Astrocyte (in vitro differentiated cells and primary cell): ENCODE data around the gene MAPRE2. TPM values are rescaled to one million over a fixed set of nuclear protein-coding genes. Genes with fewer than 3 reads are reported as not detected.

ENCODE experiments used
- DNase-seq: peaks from one replicate; pipeline ENCODE4 v3.0.0-alpha.2; 2010; ENCODE audit warnings: low read depth
- FAIRE-seq: peaks from 2 replicates; lab custom pipeline; 2011; peaks lifted over from hg19 to GRCh38; lab: Jason Lieb, UNC
- H2AFZ ChIP-seq: 2 replicates; pipeline ENCODE4 v1.6.0; 2012; ENCODE audit warnings: low read depth, low read length, inconsistent platforms
- H3K27ac ChIP-seq: 2 replicates; pipeline ENCODE4 v1.5.1; 2011; ENCODE audit warnings: low read depth, low read length, inconsistent platforms
- H3K27me3 ChIP-seq: 2 replicates; pipeline ENCODE4 v1.6.0; 2011; ENCODE audit warnings: low read length, inconsistent platforms; ENCODE audit not compliant: insufficient read depth
- H3K36me3 ChIP-seq: 2 replicates; pipeline ENCODE4 v1.5.1; 2011; ENCODE audit warnings: low read length, inconsistent platforms; ENCODE audit not compliant: insufficient read depth
- H3K4me1 ChIP-seq: 2 replicates; pipeline ENCODE4 v1.5.1; 2011; ENCODE audit warnings: low read length, inconsistent platforms; ENCODE audit not compliant: insufficient read depth
- H3K4me2 ChIP-seq: 2 replicates; pipeline ENCODE4 v1.6.0; 2012; ENCODE audit warnings: low read length, inconsistent platforms
- H3K4me3 ChIP-seq: 2 replicates; pipeline ENCODE4 v1.5.1; 2011; ENCODE audit warnings: low read depth, mild to moderate bottlenecking, low read length, inconsistent platforms; ENCODE audit not compliant: insufficient read depth
- H3K79me2 ChIP-seq: 2 replicates; pipeline ENCODE4 v1.6.0; 2012; ENCODE audit warnings: mild to moderate bottlenecking, low read length, inconsistent platforms; ENCODE audit not compliant: insufficient read depth
- H3K9ac ChIP-seq: 2 replicates; pipeline ENCODE4 v1.6.0; 2012; ENCODE audit warnings: mild to moderate bottlenecking, low read length, inconsistent platforms
- H3K9me3 ChIP-seq: 2 replicates; pipeline ENCODE4 v1.5.1; 2012; ENCODE audit warnings: low read depth, mild to moderate bottlenecking, low read length, inconsistent platforms; ENCODE audit not compliant: insufficient read depth
- H4K20me1 ChIP-seq: 2 replicates; pipeline ENCODE4 v1.6.0; 2012; ENCODE audit warnings: low read length, inconsistent platforms; ENCODE audit not compliant: insufficient read depth
- H3K27ac Mint-ChIP-seq: one replicate; pipeline ENCODE4 v1.8.0; 2021; ENCODE audit warnings: mild to moderate bottlenecking, mixed read lengths; ENCODE audit not compliant: unreplicated experiment
- H3K27me3 Mint-ChIP-seq: one replicate; pipeline ENCODE4 v1.8.0; 2021; ENCODE audit warnings: low read depth, mixed read lengths; ENCODE audit not compliant: unreplicated experiment
- H3K36me3 Mint-ChIP-seq: one replicate; pipeline ENCODE4 v1.8.0; 2021; ENCODE audit warnings: low read depth, mixed read lengths; ENCODE audit not compliant: unreplicated experiment
- H3K4me1 Mint-ChIP-seq: one replicate; pipeline ENCODE4 v1.8.0; 2021; ENCODE audit warnings: low read depth, mixed read lengths; ENCODE audit not compliant: unreplicated experiment
- H3K4me3 Mint-ChIP-seq: one replicate; pipeline ENCODE4 v1.8.0; 2021; ENCODE audit warnings: mild to moderate bottlenecking, moderate library complexity, mixed read lengths; ENCODE audit not compliant: unreplicated experiment
- H3K9me3 Mint-ChIP-seq: one replicate; pipeline ENCODE4 v1.8.0; 2021; ENCODE audit warnings: mild to moderate bottlenecking, mixed read lengths; ENCODE audit not compliant: unreplicated experiment
- CTCF ChIP-seq: IDR thresholded peaks from 2 replicates; pipeline ENCODE4 v1.5.1; 2011; ENCODE audit warnings: low read depth, mild to moderate bottlenecking, inconsistent platforms, low read length, moderate library complexity; ENCODE audit not compliant: insufficient read depth
- EZH2 ChIP-seq: IDR thresholded peaks from 2 replicates; pipeline ENCODE4 v1.6.1; 2012; ENCODE audit warnings: mild to moderate bottlenecking, low read length, inconsistent platforms; ENCODE audit not compliant: insufficient read depth
- total RNA-seq: library from RNA; stranded (reverse); gene quantifications from 2 replicates; pipeline ENCODE4 v1.2.1, GENCODE V29; 2021

Gene MAPRE2
- total RNA-seq, 1 donor from 2014 or later, result 33.8 TPM

- H3K4me1 Mint-ChIP-seq, result peaks cover 9% of the 10 kb centered on the region
- no peak overlapping the region for H3K27ac Mint-ChIP-seq
- no peaks in the 10 kb centered on the region for H3K36me3 Mint-ChIP-seq
- Histone ChIP-seq H4K20me1 (no peaks in the 10 kb centered on the region), H3K9ac (peak overlapping the region; percentile 19), H3K9me3 (no peaks in the 10 kb centered on the region), H3K4me3 (no peak overlapping the region), H3K36me3 (no peaks in the 10 kb centered on the region), H3K4me1 (peaks cover 5% of the 10 kb centered on the region), H3K4me2 (peak overlapping the region; percentile 58), H3K27ac (peak overlapping the region; percentile 39), H2AFZ (no peak overlapping the region), H3K27me3 (no peaks in the 10 kb centered on the region), H3K79me2 (no peaks in the 10 kb centered on the region)
- DNase-seq (peak; percentile 84), FAIRE-seq (peak; percentile 87)
- H3K9me3 Mint-ChIP-seq, result no peaks in the 10 kb centered on the region
- no peak for TF ChIP-seq EZH2
- no peak for TF ChIP-seq CTCF
- no peak overlapping the region for H3K4me3 Mint-ChIP-seq
- H3K27me3 Mint-ChIP-seq, result no peaks in the 10 kb centered on the region
These were observed 21.3 kb upstream of the MAPRE2 start for GRCh38 chr18:35019933-35020332.

- Histone ChIP-seq H3K9ac (no peak overlapping the region), H3K4me1 (peaks cover 5% of the 10 kb centered on the region), H2AFZ (no peak overlapping the region), H3K4me3 (no peak overlapping the region), H3K9me3 (no peaks in the 10 kb centered on the region), H3K36me3 (no peaks in the 10 kb centered on the region), H3K27me3 (no peaks in the 10 kb centered on the region), H3K27ac (no peak overlapping the region), H3K79me2 (no peaks in the 10 kb centered on the region), H3K4me2 (no peak overlapping the region), H4K20me1 (no peaks in the 10 kb centered on the region)
- Mint-ChIP-seq H3K9me3 (no peaks in the 10 kb centered on the region), H3K27ac (no peak overlapping the region), H3K36me3 (peaks cover 3% of the 10 kb centered on the region), H3K4me1 (peaks cover 13% of the 10 kb centered on the region), H3K4me3 (no peak overlapping the region), H3K27me3 (no peaks in the 10 kb centered on the region)
- TF ChIP-seq EZH2, result no peak
- no peak for TF ChIP-seq CTCF
- FAIRE-seq, result peak; percentile 20
- DNase-seq, result no peak
These were observed 18.7 kb upstream of the MAPRE2 start for GRCh38 chr18:35022426-35023001.

GRCh38 chr18:35024196-35024595 is 17.0 kb upstream of the MAPRE2 start:
- Mint-ChIP-seq H3K36me3 (peaks cover 3% of the 10 kb centered on the region), H3K9me3 (no peaks in the 10 kb centered on the region), H3K27ac (no peak overlapping the region), H3K4me3 (no peak overlapping the region), H3K4me1 (peaks cover 19% of the 10 kb centered on the region), H3K27me3 (no peaks in the 10 kb centered on the region)
- Histone ChIP-seq H3K9ac (no peak overlapping the region), H3K4me3 (no peak overlapping the region), H3K9me3 (no peaks in the 10 kb centered on the region), H3K27ac (no peak overlapping the region), H3K27me3 (no peaks in the 10 kb centered on the region), H3K4me2 (no peak overlapping the region), H2AFZ (no peak overlapping the region), H3K79me2 (no peaks in the 10 kb centered on the region), H3K4me1 (peaks cover 12% of the 10 kb centered on the region), H3K36me3 (no peaks in the 10 kb centered on the region), H4K20me1 (no peaks in the 10 kb centered on the region)
- no peak for TF ChIP-seq CTCF
- TF ChIP-seq EZH2, result no peak
- no peak for DNase-seq
- FAIRE-seq, result no peak
